GM18861 (cell line): ENCODE data around the gene TRNP1.
"Not testable (repeated sequence)": the region's sequence is repeated elsewhere in the genome, so short reads cannot be mapped to it uniquely, and the experiment has no call there.

Source experiments
- ATAC-seq: cut with Tn5 transposase; IDR thresholded peaks from one replicate; pipeline ENCODE4 v1.9.1; 2021; ENCODE audit not compliant: unreplicated experiment

Gene TRNP1

GRCh38 chr1:26993237-26994019, at the start of gene TRNP1:
Gene TRNP1, plus strand, starts transcription at chr1:26993692. Its CDS starts 95 bp downstream, at chr1:26993787.
- no peak for ATAC-seq

DNA sequence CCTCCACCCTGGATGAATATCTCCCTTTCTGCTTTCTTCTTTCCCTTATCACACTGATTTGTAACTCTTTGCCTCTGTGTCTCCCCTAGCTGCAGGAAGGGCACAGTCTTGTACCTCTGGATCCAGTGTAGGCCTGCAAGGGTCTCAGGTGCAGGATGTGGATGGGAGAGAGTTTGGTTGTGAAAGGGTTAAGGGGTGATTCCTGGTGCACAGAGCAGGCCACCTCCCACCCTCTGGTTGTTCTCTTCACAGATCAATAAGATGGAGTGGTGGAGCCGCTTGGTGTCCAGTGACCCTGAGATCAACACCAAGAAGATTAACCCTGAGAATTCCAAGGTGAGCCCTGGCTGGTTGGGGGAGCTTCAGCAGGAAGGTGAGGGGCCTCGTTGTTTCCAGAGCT, 48.4 kb upstream of the TRNP1 start:
- ATAC-seq, result no peak

DNA sequence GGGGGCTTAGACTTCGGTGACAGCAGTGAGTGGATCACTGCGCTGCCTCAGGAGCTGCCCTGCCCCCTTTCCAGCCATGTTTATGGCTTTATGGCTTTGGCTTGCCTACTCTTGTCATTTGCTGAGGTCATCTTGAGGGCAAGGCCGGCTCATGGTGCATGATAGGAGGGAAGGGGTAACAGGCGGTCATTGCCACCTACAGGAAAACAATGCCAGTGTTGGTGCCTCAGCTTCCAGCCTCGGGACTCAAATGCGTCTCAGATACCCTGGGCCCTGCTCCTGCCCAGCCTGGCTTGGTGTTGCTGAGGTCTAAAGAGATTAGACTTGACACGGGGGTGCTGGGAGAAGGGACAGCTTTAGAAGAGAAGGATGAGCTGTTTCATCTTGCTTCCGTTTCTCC, 47.8 kb upstream of the TRNP1 start:
- no peak for ATAC-seq

GRCh38 chr1:26946270-26946669, 47.2 kb upstream of the TRNP1 start:
- no peak for ATAC-seq

GRCh38 chr1:26948725-26949057, 44.8 kb upstream of the TRNP1 start:
- not testable (repeated sequence) for ATAC-seq

GRCh38 chr1:26949266-26949925, 44.1 kb upstream of the TRNP1 start:
- ATAC-seq, result no peak

DNA sequence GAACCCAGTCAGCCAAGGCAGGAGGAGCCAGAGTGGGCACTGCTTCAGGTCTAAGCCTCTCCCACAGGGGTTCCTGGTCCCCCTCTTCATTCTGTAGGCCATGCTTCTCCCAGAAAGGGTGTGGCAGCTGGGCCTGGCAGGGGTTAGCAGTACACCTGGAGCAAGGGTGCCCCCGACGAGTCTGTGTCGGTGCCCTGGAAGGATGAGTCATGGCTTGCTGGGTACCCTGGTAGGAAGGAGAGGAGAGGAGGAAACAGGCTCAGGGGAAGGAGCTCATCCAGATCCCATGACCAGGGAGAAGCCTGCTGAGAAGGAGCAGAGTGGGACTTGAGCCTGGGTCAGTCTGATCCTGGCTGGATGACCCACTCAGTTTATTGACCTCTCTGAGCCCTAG, 43.6 kb upstream of the TRNP1 start:
- ATAC-seq, result no peak

GRCh38 chr1:26950602-26951001, 42.9 kb upstream of the TRNP1 start:
- ATAC-seq, result no peak

GRCh38 chr1:26951216-26951615, 42.3 kb upstream of the TRNP1 start:
- no peak for ATAC-seq

GRCh38 chr1:26951821-26952497, 41.5 kb upstream of the TRNP1 start:
- no peak for ATAC-seq

- ATAC-seq, result no peak
These were observed 40.1 kb upstream of the TRNP1 start for GRCh38 chr1:26953374-26953773.

- ATAC-seq, result no peak
These were observed 37.2 kb upstream of the TRNP1 start for GRCh38 chr1:26956321-26956720.

GRCh38 chr1:26957306-26957705, 36.2 kb upstream of the TRNP1 start:
- ATAC-seq, result no peak

- ATAC-seq, result no peak
These were observed 34.2 kb upstream of the TRNP1 start for GRCh38 chr1:26959270-26959669.

- no peak for ATAC-seq
These were observed 33.5 kb upstream of the TRNP1 start, which contains the start of gene KDF1 for GRCh38 chr1:26959722-26960624. Gene KDF1, minus strand, starts transcription at chr1:26960468. Its CDS starts 8,088 bp downstream, at chr1:26952380.

- ATAC-seq, result no peak
These were observed 32.9 kb upstream of the TRNP1 start for GRCh38 chr1:26960625-26960966.

DNA sequence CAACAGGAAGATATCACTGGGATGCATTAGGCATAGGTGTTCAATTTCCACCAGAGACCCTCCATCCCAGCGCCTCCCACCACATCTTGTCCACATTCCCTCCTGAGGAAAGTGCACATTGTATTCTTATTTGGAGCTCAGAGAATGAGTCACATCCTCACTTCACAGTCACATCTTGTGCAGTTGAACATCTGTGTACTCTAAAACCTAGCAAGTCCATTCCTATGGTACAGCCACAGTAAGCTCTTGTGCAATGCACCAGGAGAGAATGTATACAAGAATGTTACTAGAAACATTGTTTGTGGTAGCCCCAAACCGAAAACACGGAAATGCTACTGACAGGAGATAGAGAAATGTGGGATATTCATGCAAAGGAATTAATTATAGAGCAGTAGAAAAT, 31.7 kb upstream of the TRNP1 start:
- ATAC-seq, result no peak

DNA sequence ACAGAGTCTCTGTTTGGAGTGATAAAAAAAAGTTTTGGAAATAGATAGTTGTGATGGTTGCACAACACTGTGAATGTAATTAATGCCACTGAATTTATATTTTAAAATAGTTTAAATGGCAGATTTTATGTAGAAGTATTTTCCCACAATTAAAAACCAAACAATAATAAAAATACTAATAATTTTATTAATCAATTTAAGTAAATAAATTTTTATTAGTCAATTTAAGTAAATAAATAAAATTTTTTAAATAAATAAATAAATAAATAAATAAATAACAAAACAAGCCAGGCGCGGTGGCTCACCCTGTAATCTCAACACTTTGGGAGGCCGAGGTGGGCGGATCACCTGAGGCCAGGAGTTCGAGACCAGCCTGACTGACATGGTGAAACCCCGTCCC, 28.3 kb upstream of the TRNP1 start:
- no peak for ATAC-seq

- ATAC-seq, result no peak
These were observed 27.9 kb upstream of the TRNP1 start for GRCh38 chr1:26965628-26966027.

DNA sequence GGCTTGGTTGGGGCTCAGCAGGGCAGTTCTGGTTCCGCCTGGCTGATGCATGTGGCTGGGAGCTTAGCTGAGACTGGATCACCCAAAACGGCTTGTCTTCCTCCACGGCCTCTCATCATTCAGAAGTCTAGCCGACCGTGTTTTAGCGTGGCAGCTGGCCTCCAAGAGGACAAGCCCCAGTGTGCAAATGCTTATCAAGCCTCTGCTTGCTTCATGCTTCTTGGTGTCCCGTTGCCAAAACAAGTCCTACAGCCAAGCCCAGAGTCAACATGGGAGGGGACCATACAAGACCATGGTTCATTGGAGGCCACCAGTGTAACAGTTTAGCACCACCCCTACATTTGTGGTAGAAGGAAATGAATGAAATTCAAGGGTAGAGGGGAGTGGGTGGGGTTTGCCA, 22.7 kb upstream of the TRNP1 start:
- no peak for ATAC-seq

DNA sequence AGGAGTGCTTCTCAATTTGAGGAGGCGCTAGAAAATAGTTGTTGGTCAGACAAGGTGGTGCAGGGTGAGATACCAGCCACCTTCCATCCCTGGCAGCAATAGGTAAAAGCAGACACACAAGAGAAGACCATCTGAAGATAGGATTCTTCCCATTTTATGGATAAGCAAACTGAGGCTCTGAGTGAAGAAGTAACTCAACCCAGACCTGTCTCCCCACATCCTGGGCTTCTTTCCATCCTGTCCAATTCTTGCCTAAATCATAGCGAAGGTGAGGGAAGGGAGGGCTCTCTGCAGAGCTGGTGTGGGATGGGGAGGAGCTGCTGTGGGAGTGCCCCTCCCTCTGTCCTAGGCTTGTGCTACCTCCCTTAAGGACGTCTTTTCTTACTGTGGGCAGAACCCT, 21.9 kb upstream of the TRNP1 start:
- no peak for ATAC-seq
